Kidney epithelial cell (primary cell): Measurements from ENCODE around the gene TYROBP. TPM values are rescaled to one million over a fixed set of nuclear protein-coding genes. Genes with fewer than 3 reads are reported as not detected.

Experiments
- DNase-seq: peaks from one replicate; pipeline ENCODE4 v3.0.0-alpha.2; 2010; ENCODE audit warnings: low read depth
- H3K27me3 ChIP-seq: 2 replicates; pipeline ENCODE4 v1.6.0; 2011; ENCODE audit warnings: low read length; ENCODE audit not compliant: control insufficient read depth, insufficient read depth
- H3K36me3 ChIP-seq: 2 replicates; pipeline ENCODE4 v1.5.1; 2011; ENCODE audit warnings: low read length; ENCODE audit not compliant: control insufficient read depth, insufficient read depth
- H3K4me3 ChIP-seq: 2 replicates; pipeline ENCODE4 v1.5.1; 2011; ENCODE audit warnings: low read depth, mild to moderate bottlenecking, control low read depth, low read length
- CTCF ChIP-seq: IDR thresholded peaks from 2 replicates; pipeline ENCODE4 v1.5.1; 2011; ENCODE audit warnings: mild to moderate bottlenecking, moderate library complexity, low read length, control low read depth, inconsistent platforms; ENCODE audit not compliant: insufficient read depth, poor library complexity, severe bottlenecking
- total RNA-seq: library from RNA; depleted of rRNA; stranded (reverse); fragments of >200 nt; gene quantifications from 2 replicates; pipeline ENCODE4 v1.2.3, GENCODE V29; 2015

Gene TYROBP
- total RNA-seq, 1 donor from 2014 or later: not detected

DNA sequence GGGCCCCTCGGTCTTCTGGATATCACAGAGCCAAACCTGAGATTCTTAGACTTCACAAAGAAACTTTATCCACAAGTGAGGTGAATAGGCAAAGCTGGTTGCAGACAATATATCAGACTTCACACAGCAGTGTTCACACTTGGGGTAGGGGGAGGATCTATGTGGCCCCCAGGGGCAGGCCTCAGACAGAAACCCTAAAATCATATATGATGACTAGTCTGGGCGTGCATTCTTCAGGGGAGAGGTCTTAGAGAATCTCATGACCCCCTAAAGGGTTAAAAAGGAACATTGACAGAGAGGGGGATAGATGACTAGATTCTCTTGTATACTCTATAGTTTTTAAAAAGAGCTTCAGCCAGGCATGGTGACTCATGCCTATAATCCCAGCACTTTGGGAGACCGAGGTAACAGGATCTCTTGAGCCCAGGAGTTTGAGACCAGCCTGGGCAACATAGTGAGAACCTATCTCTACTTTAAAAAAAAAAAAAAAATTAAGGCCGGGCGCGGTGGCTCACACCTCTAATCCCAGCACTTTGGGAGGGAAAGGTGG is 2.8 kb downstream of the TYROBP start:
- no peak for DNase-seq
- Histone ChIP-seq H3K36me3 (no peaks in the 10 kb centered on the region), H3K27me3 (no peaks in the 10 kb centered on the region), H3K4me3 (no peak overlapping the region)
- TF ChIP-seq CTCF: no peak

DNA sequence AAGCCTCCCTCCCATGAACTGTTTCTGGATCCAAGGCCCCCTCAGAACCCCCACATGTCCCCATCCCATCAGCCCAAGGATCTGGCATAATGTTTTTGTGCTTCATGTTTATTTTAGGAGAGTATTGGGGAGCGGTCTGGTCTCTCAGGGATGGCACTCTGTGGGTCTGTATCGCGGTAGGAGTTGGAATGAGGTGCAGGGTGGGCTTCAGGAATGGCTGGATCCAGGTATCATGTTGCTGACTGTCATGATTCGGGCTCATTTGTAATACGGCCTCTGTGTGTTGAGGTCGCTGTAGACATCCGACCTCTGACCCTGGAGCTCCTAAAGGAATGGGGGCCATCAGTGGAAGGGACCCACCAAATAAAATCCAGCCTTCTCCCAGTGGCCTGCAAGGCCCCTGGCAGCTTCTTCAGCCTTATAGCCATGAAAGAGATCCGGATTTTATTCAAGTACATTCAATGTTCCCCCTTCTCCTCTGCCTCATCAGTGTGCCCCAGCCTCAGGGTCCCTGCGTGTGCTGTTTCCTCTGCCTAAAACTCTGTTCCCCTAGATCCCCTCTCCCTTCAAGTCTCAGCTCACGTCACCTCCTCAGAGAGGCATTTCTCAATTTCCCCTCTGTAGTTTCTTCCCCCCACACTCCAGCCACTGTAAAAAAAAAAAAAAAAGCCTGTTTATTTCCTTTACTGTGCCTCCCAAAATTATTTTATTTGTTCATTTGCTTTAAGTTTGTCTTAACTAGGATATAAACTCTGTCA is 3.6 kb downstream of the TYROBP start:
- Histone ChIP-seq H3K36me3 (no peaks in the 10 kb centered on the region), H3K27me3 (no peaks in the 10 kb centered on the region), H3K4me3 (no peak overlapping the region)
- DNase-seq: no peak
- no peak for TF ChIP-seq CTCF

DNA sequence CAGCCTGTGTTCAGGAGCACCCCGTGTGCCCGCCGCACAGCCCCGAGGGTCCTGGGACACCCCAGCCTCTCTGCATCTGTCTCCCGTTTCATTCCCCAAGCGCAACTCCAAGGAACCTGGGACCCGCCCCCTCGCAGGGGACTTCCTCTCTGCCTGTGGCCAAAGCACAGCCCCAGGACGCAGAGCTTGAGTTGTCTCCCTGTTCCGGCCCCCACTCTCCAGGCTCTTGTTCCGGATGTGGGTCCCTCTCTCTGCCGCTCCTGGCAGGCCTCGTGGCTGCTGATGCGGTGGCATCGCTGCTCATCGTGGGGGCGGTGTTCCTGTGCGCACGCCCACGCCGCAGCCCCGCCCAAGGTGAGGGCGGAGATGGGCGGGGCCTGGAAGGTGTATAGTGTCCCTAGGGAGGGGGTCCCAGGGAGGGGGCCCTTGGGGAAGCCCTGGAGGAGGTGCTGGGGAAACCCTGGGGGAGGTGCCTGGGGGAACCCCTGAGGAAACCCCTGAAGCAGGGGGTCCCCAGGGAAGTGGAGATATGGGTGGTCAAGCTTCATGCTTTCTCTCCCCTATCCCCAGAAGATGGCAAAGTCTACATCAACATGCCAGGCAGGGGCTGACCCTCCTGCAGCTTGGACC is 4.4 kb downstream of the TYROBP start:
- no peaks in the 10 kb centered on the region for H3K36me3 ChIP-seq
- no peaks in the 10 kb centered on the region for H3K27me3 ChIP-seq
- H3K4me3 ChIP-seq: peak overlapping the region; percentile 15
- TF ChIP-seq CTCF: no peak
- peak; percentile 49 for DNase-seq

- no peak for TF ChIP-seq CTCF
- H3K4me3 ChIP-seq: no peak overlapping the region
- no peak for DNase-seq
- H3K36me3 ChIP-seq: no peaks in the 10 kb centered on the region
- H3K27me3 ChIP-seq: no peaks in the 10 kb centered on the region
These were observed 5.1 kb downstream of the TYROBP start for GRCh38 chr19:35902870-35903475.

- TF ChIP-seq CTCF: no peak
- DNase-seq: no peak
- Histone ChIP-seq H3K36me3 (no peaks in the 10 kb centered on the region), H3K4me3 (peak within 1 kb of the TSS; percentile 15), H3K27me3 (no peaks in the 10 kb centered on the region)
These were observed 6.0 kb downstream of the TYROBP start, which contains the start of gene HCST for GRCh38 chr19:35901854-35902661. TSS of gene HCST (plus strand) at chr19:35902529. CDS start at chr19:35902594, 65 bp downstream.
